HepG2 (cell line): Measurements from ENCODE around the gene SYNPR. TPM values are rescaled to one million over a fixed set of nuclear protein-coding genes. Genes with fewer than 3 reads are reported as not detected.

Experiments used
- ATAC-seq: fragments of 200-7000 bp; cut with Tn5 transposase; 3 replicates; pipeline ENCODE4 v1.9.1; 2020; ENCODE audit warnings: mild to moderate bottlenecking, moderate library complexity
- BruUV-seq: library from RNA; stranded (reverse); fragments of 400-500 nt; replicated peaks from 2 replicates; lab custom pipeline; 2021; lab: Mats Ljungman, UMichigan
- CTCF ChIA-PET: fragments of 300-600 bp; formaldehyde crosslinking; extraction: SDS; loops from one replicate; lab custom pipeline; 2021; ENCODE audit warnings: low total read pairs, inconsistent platforms, low intra/inter-chr PET ratio; lab: Yijun Ruan, JAX
- POLR2A ChIA-PET: fragments of 350-600 bp; sonication (Branson Sonifier 250); formaldehyde crosslinking; loops from one replicate; lab custom pipeline; 2020; ENCODE audit warnings: antibody characterized with exemption, inconsistent platforms; lab: Yijun Ruan, JAX
- DNase-seq: peaks from one replicate; pipeline ENCODE4 v3.0.0-alpha.2; 2015; ENCODE audit warnings: low spot score
- FAIRE-seq: peaks from 3 replicates; lab custom pipeline; 2011; peaks lifted over from hg19 to GRCh38; lab: Jason Lieb, UNC
- H2AFZ ChIP-seq: one replicate; pipeline ENCODE4 v1.6.1; 2011; ENCODE audit warnings: low read length, inconsistent platforms
- H3K27ac ChIP-seq: fragments of 300-600 bp; 3 replicates; pipeline ENCODE4 v1.8.0; 2011; ENCODE audit warnings: mixed run types, mild to moderate bottlenecking, mixed read lengths, low read length, inconsistent platforms; ENCODE audit not compliant: insufficient read depth; ENCODE audit errors: extremely low read length
- H3K27me3 ChIP-seq, 2 experiments: fragments of 200-600 bp in 1 of 2; 2 replicates in 1 of 2; 3 replicates in 1 of 2; pipeline versions ENCODE4 v1.6.0 to v1.8.0; 2011; ENCODE audit warnings: low read length in 2 of 2, mild to moderate bottlenecking in 2 of 2, moderate library complexity in 2 of 2, inconsistent platforms in 1 of 2; ENCODE audit not compliant: insufficient read depth in 2 of 2, control insufficient read depth in 1 of 2
- H3K36me3 ChIP-seq, 2 experiments: fragments of 200-600 bp in 1 of 2; replicated peaks in 1 of 2; 2 replicates in 1 of 2; 3 replicates in 1 of 2; pipeline versions ENCODE4 v1.5.1 to v1.8.0; 2011; ENCODE audit warnings: low read length in 2 of 2, inconsistent platforms in 1 of 2; ENCODE audit not compliant: insufficient read depth in 2 of 2, control insufficient read depth in 1 of 2
- H3K4me1 ChIP-seq: 2 replicates; pipeline ENCODE4 v1.5.1; 2012; ENCODE audit warnings: low read length, inconsistent platforms; ENCODE audit not compliant: insufficient read depth
- H3K4me2 ChIP-seq: 2 replicates; pipeline ENCODE4 v1.6.0; 2011; ENCODE audit warnings: low read depth, low read length, inconsistent platforms
- H3K4me3 ChIP-seq, 3 experiments: fragments of 200-600 bp in 1 of 3; sonication (generic), shearing (Covaris generic) in 1 of 3; replicated peaks in 1 of 3; 2 replicates each; pipeline ENCODE4 v1.5.1; 2011 to 2016; ENCODE audit warnings: low read length in 3 of 3, inconsistent platforms in 2 of 3, low read depth in 2 of 3, mild to moderate bottlenecking in 2 of 3, control low read depth in 1 of 3, mixed read lengths in 1 of 3; ENCODE audit not compliant: insufficient read depth in 1 of 3
- H3K79me2 ChIP-seq: one replicate; pipeline ENCODE4 v1.6.1; 2011; ENCODE audit warnings: low read length, inconsistent platforms; ENCODE audit not compliant: insufficient read depth
- H3K9ac ChIP-seq: 2 replicates; pipeline ENCODE4 v1.6.0; 2011; ENCODE audit warnings: mild to moderate bottlenecking, low read depth, low read length, inconsistent platforms; ENCODE audit not compliant: insufficient read depth
- H3K9me3 ChIP-seq: 2 replicates; pipeline ENCODE4 v1.5.1; 2012; ENCODE audit warnings: mild to moderate bottlenecking, low read length
- H4K20me1 ChIP-seq: 2 replicates; pipeline ENCODE4 v1.6.0; 2011; ENCODE audit warnings: inconsistent platforms, mild to moderate bottlenecking, low read length, moderate library complexity; ENCODE audit not compliant: insufficient read depth
- CHD2 ChIP-seq: IDR thresholded peaks from 2 replicates; pipeline ENCODE4 v1.6.1; 2011; ENCODE audit warnings: low read depth, low read length, improper control_type of control experiment
- MAFF ChIP-seq: IDR thresholded peaks from 2 replicates; pipeline ENCODE4 v1.6.1; 2011; ENCODE audit warnings: low read depth, low read length, improper control_type of control experiment
- MAFK ChIP-seq, 2 experiments: IDR thresholded peaks in 1 of 2; conservative IDR thresholded peaks in 1 of 2; 2 replicates each; pipeline ENCODE4 v1.6.1; 2011; ENCODE audit warnings: improper control_type of control experiment in 2 of 2, low read length in 2 of 2
- MED13 ChIP-seq: sonication (generic); formaldehyde crosslinking; IDR thresholded peaks from 2 replicates; pipeline ENCODE4 v1.5.0; 2020; ENCODE audit warnings: missing genetic modification reagents
- MYC ChIP-seq: sonication (generic); formaldehyde crosslinking; IDR thresholded peaks from 2 replicates; pipeline ENCODE4 v1.9.0; 2021; ENCODE audit warnings: missing genetic modification reagents, borderline replicate concordance
- RELA ChIP-seq: sonication (generic); formaldehyde crosslinking; IDR thresholded peaks from 2 replicates; pipeline ENCODE4 v1.4.0; 2020; ENCODE audit warnings: missing genetic modification reagents
- ZFP62 ChIP-seq: sonication (generic); formaldehyde crosslinking; IDR thresholded peaks from 2 replicates; pipeline ENCODE4 v1.4.0; 2020; ENCODE audit warnings: missing genetic modification reagents
- ZMYM3 ChIP-seq: sonication (generic); formaldehyde crosslinking; IDR thresholded peaks from 2 replicates; pipeline ENCODE4 v1.5.1; 2020; ENCODE audit warnings: mild to moderate bottlenecking, missing genetic modification reagents
- ZNF567 ChIP-seq: sonication (generic); formaldehyde crosslinking; IDR thresholded peaks from 2 replicates; pipeline ENCODE4 v1.8.1; 2023; ENCODE audit warnings: mild to moderate bottlenecking, missing genetic modification reagents, borderline replicate concordance
- ZNF850 ChIP-seq: sonication (generic); formaldehyde crosslinking; conservative IDR thresholded peaks from 2 replicates; pipeline ENCODE4 v1.9.0; 2021; ENCODE audit warnings: mild to moderate bottlenecking, missing genetic modification reagents
- WGBS: methylation state at CpG from one replicate; pipeline ENCODE4 v1.1.6; 2017; ENCODE audit warnings: low lambda C conversion rate; 5-methylcytosine and 5-hydroxymethylcytosine counted together
- in situ Hi-C: cut with HindIII; loops from 2 replicates; pipeline ENCODE4 v1.10.0; 2017; ENCODE audit warnings: low pct_unique_long_range_greater_than_20kb; ENCODE audit not compliant: extremely low pct_ligation_motif_present
- intact Hi-C: fragments of 100-400 bp; cut with micrococcal nuclease; formaldehyde crosslinking; loops from one replicate; pipeline ENCODE4 v1.10.0; 2022; ENCODE audit not compliant: unreplicated experiment
- polyA plus RNA-seq, 8 experiments: library from polyadenylated mRNA; depleted of rRNA in 3 of 8; stranded (reverse) in 7 of 8; unstranded in 1 of 8; fragments of >200 nt; fragmentation: Illumina TruSeq in 4 of 8; extraction: Trizol in 4 of 8; gene quantifications; 2 replicates each; pipeline versions ENCODE4 v1.2.1 to v1.2.3, GENCODE V29; 2011 to 2016; ENCODE audit warnings: low read depth in 4 of 8, missing spikeins in 1 of 8, mixed read lengths in 1 of 8; ENCODE audit not compliant: insufficient read depth in 1 of 8
- total RNA-seq, 5 experiments: library from RNA; depleted of rRNA; stranded (reverse); fragments of >200 nt; fragmentation: Illumina TruSeq; extraction: Trizol; gene quantifications; 2 replicates each; pipeline ENCODE4 v1.2.3, GENCODE V29; 2016; ENCODE audit warnings: low read depth in 1 of 5
- TF ChIP-seq, protein P1 (sequence below), 2 experiments: sonication (generic) in 1 of 2; formaldehyde crosslinking in 1 of 2; IDR thresholded peaks; 2 replicates each; pipeline versions ENCODE4 v1.6.1 to v1.9.0; 2014 to 2022; ENCODE audit warnings: antibody characterized with exemption in 1 of 2, borderline replicate concordance in 1 of 2, inconsistent platforms in 1 of 2, low read depth in 1 of 2, missing genetic modification reagents in 1 of 2

SYNPR gene
- total and polyA plus RNA-seq, 2 of the 13 experiments (the other 11 are each of a cell fraction or from before 2014, with no cell fraction given), result 0.04 TPM; not detected in 1

DNA sequence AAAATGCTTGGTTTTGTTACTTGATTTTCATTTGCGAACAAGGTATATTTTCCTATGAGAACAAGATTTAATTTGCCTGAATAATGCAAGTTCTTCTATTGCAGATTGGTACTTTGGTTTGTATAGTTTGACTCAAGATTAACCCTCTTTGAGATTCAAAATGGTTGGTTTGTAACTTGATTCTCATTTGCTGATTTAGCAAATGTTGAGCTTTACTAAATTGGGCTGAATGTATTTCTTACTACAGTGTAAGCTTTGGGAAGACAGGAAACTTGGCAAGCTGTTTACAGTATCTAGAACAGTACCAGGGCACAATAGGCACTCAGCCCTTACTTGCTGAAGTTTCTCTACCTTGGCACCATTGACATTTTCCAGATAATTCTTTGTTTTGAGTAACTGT lies 3.7 kb upstream of the SYNPR start:
- Histone ChIP-seq H3K4me2 (no peak overlapping the region), H3K27me3 (peaks cover 0 to 17% of the 10 kb centered on the region in 2 experiments; a peak in 3 of 5 replicates), H3K27ac (no peak overlapping the region), H3K4me3 (no peak overlapping the region), H3K79me2 (no peaks in the 10 kb centered on the region), H3K4me1 (no peaks in the 10 kb centered on the region), H3K36me3 (no peaks in the 10 kb centered on the region), H2AFZ (no peak overlapping the region), H3K9me3 (no peaks in the 10 kb centered on the region), H4K20me1 (no peaks in the 10 kb centered on the region), H3K9ac (no peak overlapping the region)
- in situ Hi-C loops (no loop called here), intact Hi-C loops (no loop called here)
- DNase-seq (no peak), ATAC-seq (no peak), FAIRE-seq (no peak)
- ChIA-PET CTCF (no interaction called here), POLR2A (no interaction called here)
- no TSS peak for BruUV-seq
- 0% methylated on average over 1 of the region's 1 CpG for WGBS
- TF ChIP-seq MAFF, result 0 out of 2 replicates have a peak, but pooled peaks have one; percentile 44
- TF ChIP-seq ZNF567 (CRISPR knock-in tag), result no peak
- TF ChIP-seq CHD2, result no peak
- TF ChIP-seq, protein P1, sequence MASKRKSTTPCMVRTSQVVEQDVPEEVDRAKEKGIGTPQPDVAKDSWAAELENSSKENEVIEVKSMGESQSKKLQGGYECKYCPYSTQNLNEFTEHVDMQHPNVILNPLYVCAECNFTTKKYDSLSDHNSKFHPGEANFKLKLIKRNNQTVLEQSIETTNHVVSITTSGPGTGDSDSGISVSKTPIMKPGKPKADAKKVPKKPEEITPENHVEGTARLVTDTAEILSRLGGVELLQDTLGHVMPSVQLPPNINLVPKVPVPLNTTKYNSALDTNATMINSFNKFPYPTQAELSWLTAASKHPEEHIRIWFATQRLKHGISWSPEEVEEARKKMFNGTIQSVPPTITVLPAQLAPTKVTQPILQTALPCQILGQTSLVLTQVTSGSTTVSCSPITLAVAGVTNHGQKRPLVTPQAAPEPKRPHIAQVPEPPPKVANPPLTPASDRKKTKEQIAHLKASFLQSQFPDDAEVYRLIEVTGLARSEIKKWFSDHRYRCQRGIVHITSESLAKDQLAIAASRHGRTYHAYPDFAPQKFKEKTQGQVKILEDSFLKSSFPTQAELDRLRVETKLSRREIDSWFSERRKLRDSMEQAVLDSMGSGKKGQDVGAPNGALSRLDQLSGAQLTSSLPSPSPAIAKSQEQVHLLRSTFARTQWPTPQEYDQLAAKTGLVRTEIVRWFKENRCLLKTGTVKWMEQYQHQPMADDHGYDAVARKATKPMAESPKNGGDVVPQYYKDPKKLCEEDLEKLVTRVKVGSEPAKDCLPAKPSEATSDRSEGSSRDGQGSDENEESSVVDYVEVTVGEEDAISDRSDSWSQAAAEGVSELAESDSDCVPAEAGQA (IDR thresholded peaks at IDR 0.05; ENCODE audit: low read depth), result no peak
- TF ChIP-seq, protein P1 (CRISPR knock-in tag; IDR thresholded peaks at IDR 0.05; ENCODE audit: borderline replicate concordance), result no peak
- TF ChIP-seq ZNF850 (CRISPR knock-in tag), result no peak
- no peak for TF ChIP-seq ZMYM3
- no peak for TF ChIP-seq RELA (CRISPR knock-in tag)
- TF ChIP-seq MAFK (conservative IDR thresholded peaks at IDR 0.05 in 1 of 2, IDR thresholded peaks at IDR 0.05 in 1 of 2; ENCODE audit: low read length in 2 of 2), result peak; percentile 49 to 72; a peak in 3 of 4 replicates
- no peak for TF ChIP-seq MED13 (CRISPR knock-in tag)
- TF ChIP-seq ZFP62 (CRISPR knock-in tag), result no peak
- no peak for TF ChIP-seq MYC (CRISPR knock-in tag)
